HUDEP-2 (cell line): ENCODE results near the gene C1QA.
A peak's percentile ranks its signal among the peaks of the same experiment; 100 is the strongest.

Experiments
- DNase-seq, 76 experiments: peaks; one replicate each; lab custom pipeline; 2025; ENCODE audit not compliant: unreplicated experiment in 76 of 76; lab: John Stamatoyannopoulos, UW

The C1QA gene

DNA sequence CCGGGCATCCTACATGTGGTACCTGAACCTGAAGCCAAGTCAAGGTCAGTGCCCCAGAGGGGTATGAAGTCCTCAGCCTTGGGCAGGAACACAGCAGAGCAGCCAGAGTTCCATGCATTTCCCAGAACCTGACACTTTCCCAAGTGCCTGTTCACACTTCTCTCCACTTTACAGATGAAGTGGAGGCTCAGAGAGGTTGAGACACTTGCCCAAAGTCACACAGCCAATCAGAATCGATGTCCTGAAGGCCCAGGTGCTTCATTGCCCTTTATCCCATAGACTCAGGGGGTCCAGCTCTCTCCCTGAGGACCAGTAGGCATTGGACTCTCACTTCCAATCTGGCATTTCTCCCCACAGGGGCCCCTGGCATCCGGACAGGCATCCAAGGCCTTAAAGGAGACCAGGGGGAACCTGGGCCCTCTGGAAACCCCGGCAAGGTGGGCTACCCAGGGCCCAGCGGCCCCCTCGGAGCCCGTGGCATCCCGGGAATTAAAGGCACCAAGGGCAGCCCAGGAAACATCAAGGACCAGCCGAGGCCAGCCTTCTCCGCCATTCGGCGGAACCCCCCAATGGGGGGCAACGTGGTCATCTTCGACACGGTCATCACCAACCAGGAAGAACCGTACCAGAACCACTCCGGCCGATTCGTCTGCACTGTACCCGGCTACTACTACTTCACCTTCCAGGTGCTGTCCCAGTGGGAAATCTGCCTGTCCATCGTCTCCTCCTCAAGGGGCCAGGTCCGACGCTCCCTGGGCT lies 2.2 kb downstream of the C1QA start:
- no peak for DNase-seq

DNA sequence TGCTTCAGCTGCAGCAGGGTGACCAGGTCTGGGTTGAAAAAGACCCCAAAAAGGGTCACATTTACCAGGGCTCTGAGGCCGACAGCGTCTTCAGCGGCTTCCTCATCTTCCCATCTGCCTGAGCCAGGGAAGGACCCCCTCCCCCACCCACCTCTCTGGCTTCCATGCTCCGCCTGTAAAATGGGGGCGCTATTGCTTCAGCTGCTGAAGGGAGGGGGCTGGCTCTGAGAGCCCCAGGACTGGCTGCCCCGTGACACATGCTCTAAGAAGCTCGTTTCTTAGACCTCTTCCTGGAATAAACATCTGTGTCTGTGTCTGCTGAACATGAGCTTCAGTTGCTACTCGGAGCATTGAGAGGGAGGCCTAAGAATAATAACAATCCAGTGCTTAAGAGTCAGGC lies 2.9 kb downstream of the C1QA start:
- DNase-seq = no peak

DNA sequence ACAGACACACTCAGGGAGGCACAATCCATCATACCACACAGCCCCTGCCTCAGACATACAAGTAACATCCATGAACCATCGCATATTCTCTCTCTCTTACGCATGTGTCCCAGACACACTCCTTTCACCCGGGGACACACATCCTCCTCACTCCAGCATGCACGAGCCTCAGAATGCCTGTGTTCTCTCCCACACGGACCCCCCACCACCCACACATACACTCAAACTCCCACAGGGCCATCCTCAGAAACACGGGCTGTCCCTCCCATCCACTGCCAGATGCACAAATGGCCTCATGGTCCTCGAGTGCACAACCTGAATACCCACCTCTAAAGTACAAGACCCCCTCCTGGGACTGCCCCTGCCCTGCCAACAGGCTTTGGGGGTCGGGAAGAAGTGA lies 4.8 kb downstream of the C1QA start:
- no peak for DNase-seq

- DNase-seq = peak in 60 of 76 experiments; percentile 1 to 74 (median 38)
These were observed 5.6 kb downstream of the C1QA start for GRCh38 chr1:22641906-22642636.

DNA sequence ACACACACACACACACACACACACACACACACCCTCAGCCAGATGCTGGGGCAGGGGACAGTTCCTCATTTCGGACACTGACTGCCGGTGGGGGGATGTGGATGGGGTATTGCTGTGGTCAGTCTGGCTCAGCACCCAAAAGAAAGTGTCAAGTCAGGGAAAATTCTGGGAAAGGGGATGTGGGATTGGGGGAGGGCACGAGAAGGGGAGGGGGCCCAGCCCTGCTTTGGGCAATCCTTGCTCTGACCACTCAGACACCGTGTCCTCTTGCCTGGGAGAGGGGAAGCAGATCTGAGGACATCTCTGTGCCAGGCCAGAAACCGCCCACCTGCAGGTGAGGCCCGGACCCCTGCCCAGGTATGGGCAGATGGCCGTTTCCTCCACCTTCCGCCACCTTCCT lies 7.0 kb downstream of the C1QA start, which contains the start of gene C1QC:
Gene C1QC, plus strand, starts transcription at position 253 of the 400 bp plus-strand sequence. CDS start 391 bp downstream, outside the sequence.
- no peak for DNase-seq

DNA sequence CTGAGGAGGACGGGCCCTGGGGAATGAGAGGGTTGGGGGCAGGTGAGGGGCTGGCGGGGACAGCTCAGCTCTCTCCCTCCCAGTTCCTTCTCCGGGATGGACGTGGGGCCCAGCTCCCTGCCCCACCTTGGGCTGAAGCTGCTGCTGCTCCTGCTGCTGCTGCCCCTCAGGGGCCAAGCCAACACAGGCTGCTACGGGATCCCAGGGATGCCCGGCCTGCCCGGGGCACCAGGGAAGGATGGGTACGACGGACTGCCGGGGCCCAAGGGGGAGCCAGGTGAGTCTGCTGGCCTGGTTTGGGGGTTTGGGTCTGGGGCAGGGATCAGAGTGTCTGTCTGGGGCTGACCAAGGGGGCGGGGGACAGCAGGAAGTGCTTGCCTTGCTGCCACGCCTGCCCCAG lies 7.5 kb downstream of the C1QA start:
- no peak for DNase-seq

DNA sequence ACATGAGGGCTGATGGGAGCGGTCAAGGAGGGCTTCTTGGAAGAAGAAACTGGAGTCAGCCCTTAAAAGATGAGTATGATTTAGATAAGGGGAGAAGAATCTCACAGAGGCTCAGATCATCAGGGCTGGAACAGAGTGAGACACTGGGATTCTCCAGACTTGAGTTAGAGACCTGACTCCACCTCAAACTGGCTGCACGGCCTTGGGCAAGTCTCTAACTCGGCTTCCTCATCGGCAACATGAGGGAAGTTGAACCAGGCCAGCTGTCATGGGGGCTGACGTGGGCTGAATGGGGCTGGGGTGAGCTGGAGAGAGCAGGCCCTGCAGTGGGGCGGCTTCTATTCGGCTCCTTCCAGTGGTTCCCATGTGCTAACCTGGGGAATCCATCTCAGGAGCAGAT lies 9.5 kb downstream of the C1QA start:
- no peak for DNase-seq

- no peak for DNase-seq
These were observed 10.0 kb downstream of the C1QA start for GRCh38 chr1:22646384-22646783.

GRCh38 chr1:22650089-22650693 lies 13.8 kb downstream of the C1QA start:
- no peak for DNase-seq

GRCh38 chr1:22651941-22652856 lies 15.8 kb downstream of the C1QA start:
- no peak for DNase-seq

DNA sequence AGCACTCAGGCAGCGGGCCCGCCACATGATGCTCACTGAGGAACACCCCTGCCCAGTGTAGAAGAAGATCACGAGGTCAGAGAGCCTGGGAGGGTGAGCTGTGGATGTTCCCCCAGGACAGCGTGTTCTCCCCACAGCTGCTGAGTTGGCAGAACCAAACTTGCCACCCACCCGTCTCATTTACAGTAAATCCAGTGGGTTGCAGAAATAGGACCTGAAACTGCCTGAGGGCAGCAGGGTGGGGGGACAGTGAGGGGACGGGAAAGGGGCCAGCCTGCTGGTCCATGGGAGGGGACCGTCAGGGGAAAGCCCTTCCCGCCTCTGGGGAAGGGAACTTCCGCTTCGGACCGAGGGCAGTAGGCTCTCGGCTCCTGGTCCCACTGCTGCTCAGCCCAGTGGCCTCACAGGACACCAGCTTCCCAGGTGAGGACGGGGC lies 16.5 kb downstream of the C1QA start, which contains the start of gene C1QB:
Gene C1QB, plus strand, starts transcription at position 356 of the 436 bp plus-strand sequence. CDS start 6,227 bp downstream, outside the sequence.
- no peak for DNase-seq

GRCh38 chr1:22654692-22655091 lies 18.3 kb downstream of the C1QA start:
- DNase-seq = no peak

DNA sequence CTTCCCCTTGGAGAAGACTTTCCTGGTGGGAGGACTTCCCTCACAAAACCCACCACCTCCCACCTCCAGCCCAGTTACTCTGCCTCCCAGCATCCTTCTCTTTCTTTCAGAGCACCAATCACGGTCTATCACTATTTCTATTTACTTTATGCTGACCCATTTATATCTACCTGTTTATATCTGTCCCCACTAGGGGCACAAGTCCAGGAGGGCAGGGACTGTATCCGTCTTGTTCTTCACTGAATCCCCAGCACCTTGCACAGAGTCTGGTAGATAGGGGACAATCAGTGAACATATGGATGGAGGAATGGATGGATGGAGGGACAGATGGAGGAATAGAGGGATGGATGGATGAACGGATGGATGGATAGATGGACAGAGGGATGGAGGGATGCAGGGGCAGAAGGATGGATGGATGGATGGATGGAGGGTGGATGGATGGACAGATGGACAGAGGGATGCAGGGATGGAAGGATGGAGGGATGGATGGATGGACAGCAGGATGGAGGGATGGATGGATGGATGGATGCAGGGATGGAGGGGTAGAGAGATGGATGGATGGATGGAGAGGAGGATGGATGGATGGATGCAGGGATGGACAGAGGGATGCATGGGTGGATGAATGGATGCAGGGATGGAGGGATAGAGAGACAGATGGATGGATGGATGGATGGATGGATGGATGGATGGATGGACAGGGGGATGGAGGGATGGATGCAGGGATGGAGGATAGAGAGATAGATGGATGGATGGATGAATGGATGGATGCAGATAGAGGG lies 22.1 kb downstream of the C1QA start:
- no peak for DNase-seq

DNA sequence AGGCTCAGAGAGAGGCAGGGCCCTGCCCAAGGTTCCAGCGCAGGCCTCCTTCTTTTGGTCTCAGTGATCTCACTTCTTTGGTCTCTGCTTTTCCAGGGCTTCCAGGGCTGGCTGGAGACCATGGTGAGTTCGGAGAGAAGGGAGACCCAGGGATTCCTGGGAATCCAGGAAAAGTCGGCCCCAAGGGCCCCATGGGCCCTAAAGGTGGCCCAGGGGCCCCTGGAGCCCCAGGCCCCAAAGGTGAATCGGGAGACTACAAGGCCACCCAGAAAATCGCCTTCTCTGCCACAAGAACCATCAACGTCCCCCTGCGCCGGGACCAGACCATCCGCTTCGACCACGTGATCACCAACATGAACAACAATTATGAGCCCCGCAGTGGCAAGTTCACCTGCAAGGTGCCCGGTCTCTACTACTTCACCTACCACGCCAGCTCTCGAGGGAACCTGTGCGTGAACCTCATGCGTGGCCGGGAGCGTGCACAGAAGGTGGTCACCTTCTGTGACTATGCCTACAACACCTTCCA lies 24.4 kb downstream of the C1QA start:
- DNase-seq = no peak

- no peak for DNase-seq
These were observed 25.5 kb downstream of the C1QA start for GRCh38 chr1:22661880-22662279.

GRCh38 chr1:22662318-22662717 lies 25.9 kb downstream of the C1QA start:
- no peak for DNase-seq

GRCh38 chr1:22662986-22663408 lies 26.6 kb downstream of the C1QA start:
- DNase-seq = no peak

DNA sequence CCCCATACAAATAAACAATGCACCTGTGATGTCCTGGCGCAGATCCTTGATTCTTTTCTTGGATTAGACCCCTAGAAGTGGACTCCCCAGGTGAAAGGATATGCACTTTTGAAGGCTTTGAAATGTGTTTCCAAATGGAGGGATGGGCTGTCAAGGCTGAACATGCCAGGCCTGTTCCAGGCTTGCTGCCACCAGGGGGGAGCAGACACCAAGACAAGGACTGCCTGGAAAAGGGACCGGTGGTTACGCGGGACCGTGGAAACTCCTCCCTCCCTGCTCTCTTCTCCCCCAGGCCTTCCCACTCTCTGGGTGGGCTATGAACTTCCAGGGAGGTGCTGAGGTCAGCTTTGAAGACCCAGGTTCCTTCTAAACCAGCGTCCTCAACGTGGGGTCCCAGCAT lies 29.3 kb downstream of the C1QA start:
- DNase-seq = no peak

GRCh38 chr1:22666412-22666811 lies 30.0 kb downstream of the C1QA start:
- DNase-seq = no peak
